Right renal pelvis (tissue), 4 donors: ENCODE results near the gene ZBTB39. TPM values are rescaled to one million over a fixed set of nuclear protein-coding genes. Genes with fewer than 3 reads are reported as not detected.
"Not testable (repeated sequence)": the region's sequence is repeated elsewhere in the genome, so short reads cannot be mapped to it uniquely, and the experiment has no call there.

Source experiments
- DNase-seq, 4 donors: peaks; one replicate each; pipeline ENCODE4 v3.0.0-alpha.2; 2013; ENCODE audit warnings: low read depth in 4 of 4, low spot score in 3 of 4, missing footprints in 1 of 4
- polyA plus RNA-seq, 4 donors: library from polyadenylated mRNA; unstranded; fragments of 120-200 nt; gene quantifications; one replicate each; pipeline ENCODE4 v1.2.1, GENCODE V29; 2013; ENCODE audit not compliant: insufficient read length in 4 of 4

The ZBTB39 gene
- polyA plus RNA-seq, 4 donors: 11.7 to 13.8 (median 13.7) TPM

- no peak for DNase-seq
Observed at GRCh38 chr12:57031789-57032188, 25.4 kb upstream of the ZBTB39 start.

GRCh38 chr12:57031138-57031725, 24.9 kb upstream of the ZBTB39 start:
- no peak for DNase-seq

GRCh38 chr12:57029457-57029856, 23.1 kb upstream of the ZBTB39 start:
- no peak for DNase-seq

GRCh38 chr12:57027805-57028153, 21.4 kb upstream of the ZBTB39 start:
- DNase-seq: no peak

- DNase-seq: no peak
Observed at GRCh38 chr12:57027011-57027804, 20.9 kb upstream of the ZBTB39 start.

- DNase-seq: no peak
Observed at GRCh38 chr12:57025196-57025595, 18.9 kb upstream of the ZBTB39 start.

- not testable (repeated sequence) for DNase-seq
Observed at GRCh38 chr12:57022324-57022723, 16.0 kb upstream of the ZBTB39 start.

- DNase-seq: no peak
Observed at GRCh38 chr12:57019983-57020719, 13.8 kb upstream of the ZBTB39 start.

- DNase-seq: no peak
Observed at GRCh38 chr12:57018906-57019305, 12.6 kb upstream of the ZBTB39 start.

- not testable (repeated sequence) for DNase-seq
Observed at GRCh38 chr12:57018353-57018752, 12.0 kb upstream of the ZBTB39 start.

GRCh38 chr12:57016348-57016747, 10.0 kb upstream of the ZBTB39 start, which contains the start of gene TAC3:
Gene TAC3 (minus strand): TSS chr12:57016529. CDS start chr12:57015797, 732 bp downstream.
- no peak for DNase-seq

GRCh38 chr12:57012600-57013465, 6.5 kb upstream of the ZBTB39 start:
- no peak for DNase-seq

GRCh38 chr12:57011438-57012424, 5.4 kb upstream of the ZBTB39 start:
- DNase-seq: no peak

- DNase-seq: no peak
Observed at GRCh38 chr12:57010627-57011247, 4.4 kb upstream of the ZBTB39 start.

- no peak for DNase-seq
Observed at GRCh38 chr12:57009949-57010626, 3.7 kb upstream of the ZBTB39 start.

- DNase-seq: peak in 2 of 4 donors; percentile 51
Observed at GRCh38 chr12:57008178-57008577, 1.8 kb upstream of the ZBTB39 start.

- DNase-seq: no peak
Observed at GRCh38 chr12:57006809-57007475, 596 bp upstream of the ZBTB39 start.

GRCh38 chr12:57004651-57005050, 1.7 kb downstream of the ZBTB39 start:
- DNase-seq: no peak
